Stimulated activated CD4-positive, alpha-beta T cell treated with anti-CD3 and anti-CD28 coated beads, Interleukin-4, amount 100 ng/mL, for 4 hours (primary cell): Measurements from ENCODE around the gene FAM120A.

Experiments
- DNase-seq, 2 experiments: peaks; one replicate each; pipeline ENCODE4 v3.0.0-alpha.2; 2020

The FAM120A gene

GRCh38 chr9:93597871-93598646, 146.6 kb downstream of the FAM120A start:
- no peak for DNase-seq

DNA sequence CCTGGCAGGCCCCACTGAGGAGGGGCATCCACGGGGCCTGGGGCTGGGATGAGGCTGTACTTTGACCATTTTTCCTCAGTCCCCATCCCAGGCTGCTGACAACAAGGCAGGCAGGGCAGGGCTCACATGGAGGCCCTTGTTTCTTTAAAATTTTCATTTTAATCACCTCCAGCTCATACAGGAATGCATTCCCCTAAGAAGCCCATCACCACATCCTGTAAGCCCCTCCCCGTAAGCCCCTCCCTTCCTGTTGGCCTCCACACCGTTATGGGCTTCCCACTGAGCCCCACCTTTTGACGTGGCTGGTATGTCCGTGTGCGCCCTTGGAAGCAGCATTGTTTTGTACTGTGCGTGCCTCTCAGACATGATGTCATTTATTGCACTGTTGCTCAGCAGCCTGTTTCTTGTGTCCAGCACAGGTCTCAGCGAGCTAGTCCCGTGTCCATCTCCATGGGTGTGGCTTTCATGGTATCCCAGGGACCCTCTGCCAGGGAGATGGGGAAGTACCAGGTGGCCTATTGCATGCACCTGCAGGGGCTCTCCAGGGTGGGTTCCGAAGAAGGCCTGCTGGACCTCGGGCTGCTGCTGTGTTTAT, 147.3 kb downstream of the FAM120A start:
- no peak for DNase-seq

DNA sequence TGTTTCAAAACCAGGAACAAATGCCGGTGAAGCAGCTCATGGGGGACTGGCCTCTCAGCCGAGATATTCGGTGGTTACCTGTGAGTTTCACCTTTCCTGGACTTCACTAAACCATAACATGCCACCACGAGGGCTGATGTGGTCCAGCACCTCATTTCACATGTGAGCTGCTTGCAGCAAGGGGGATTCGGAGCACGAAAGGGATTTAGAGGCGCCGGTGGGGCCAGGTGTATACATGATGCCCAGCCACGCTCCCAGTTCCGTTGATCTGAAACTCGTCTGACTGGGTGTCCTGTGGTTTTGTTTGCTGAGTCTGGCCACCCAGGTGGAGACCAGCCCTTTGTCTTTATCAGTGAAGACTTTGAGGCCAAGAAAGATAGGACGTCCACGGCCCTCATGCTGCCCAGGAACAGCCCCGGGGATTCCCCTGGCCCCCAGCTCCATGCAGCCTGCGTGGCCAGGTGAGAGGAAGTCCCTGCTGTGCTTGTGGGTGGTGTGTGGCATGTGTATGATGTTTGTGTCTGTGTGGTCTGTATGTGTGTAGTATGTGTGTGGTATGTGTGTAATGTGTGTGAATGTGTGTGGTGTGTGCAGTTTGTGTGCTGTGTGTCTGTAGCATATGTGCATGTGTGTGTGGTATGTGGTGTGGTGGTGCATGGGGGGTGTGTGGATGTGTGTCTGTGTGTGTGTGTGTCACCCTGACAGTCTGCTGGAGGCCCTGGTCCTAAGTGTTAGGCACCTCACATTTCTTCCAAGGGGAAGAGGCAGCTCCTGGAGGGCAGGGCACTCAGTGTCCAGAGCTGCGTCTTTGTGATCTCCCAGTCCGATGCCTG, 148.3 kb downstream of the FAM120A start:
- no peak for DNase-seq

DNA sequence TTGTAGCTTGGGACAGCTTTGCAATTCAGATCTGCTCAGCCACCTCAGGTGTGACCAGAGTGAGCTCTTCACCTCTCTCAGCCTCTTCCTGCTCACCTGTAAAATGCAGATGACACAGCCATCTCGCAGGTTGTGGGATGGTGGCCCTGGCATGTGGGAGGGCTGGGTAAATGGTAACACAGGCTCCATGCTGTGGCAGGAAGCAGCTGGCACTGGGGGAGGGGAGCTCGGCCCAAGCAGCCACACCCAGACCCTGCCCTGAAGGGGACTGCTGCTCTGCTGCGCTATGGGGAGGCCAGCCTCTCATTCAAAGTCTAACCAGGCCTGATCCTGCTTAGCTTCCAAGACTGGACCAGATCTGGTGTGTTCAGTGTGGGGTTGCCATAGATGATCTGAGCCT, 149.0 kb downstream of the FAM120A start:
- DNase-seq, result no peak

- DNase-seq, result no peak
Measured at GRCh38 chr9:93601063-93601462, 149.6 kb downstream of the FAM120A start.

DNA sequence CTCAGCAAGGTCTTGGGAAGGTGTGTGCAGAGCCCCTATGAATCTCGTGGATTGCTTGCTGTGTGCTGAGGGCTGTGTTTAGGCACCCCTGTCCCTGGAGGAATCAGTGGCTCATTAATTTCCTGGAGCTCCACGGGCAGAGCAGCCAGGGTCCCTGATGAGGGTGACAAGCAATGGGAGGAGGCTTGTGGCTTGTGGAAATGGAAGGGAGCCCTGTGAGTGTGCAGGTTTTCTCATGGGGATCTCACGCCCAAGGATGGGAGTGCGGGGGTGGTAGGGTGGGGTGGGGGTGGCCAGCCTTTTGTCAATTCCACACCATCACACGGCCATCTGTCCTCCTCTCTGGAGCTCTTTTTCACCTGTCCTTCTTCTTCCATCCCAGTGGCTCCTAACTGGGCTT, 150.2 kb downstream of the FAM120A start:
- no peak for DNase-seq

GRCh38 chr9:93603011-93603410, 151.5 kb downstream of the FAM120A start:
- DNase-seq, result no peak

DNA sequence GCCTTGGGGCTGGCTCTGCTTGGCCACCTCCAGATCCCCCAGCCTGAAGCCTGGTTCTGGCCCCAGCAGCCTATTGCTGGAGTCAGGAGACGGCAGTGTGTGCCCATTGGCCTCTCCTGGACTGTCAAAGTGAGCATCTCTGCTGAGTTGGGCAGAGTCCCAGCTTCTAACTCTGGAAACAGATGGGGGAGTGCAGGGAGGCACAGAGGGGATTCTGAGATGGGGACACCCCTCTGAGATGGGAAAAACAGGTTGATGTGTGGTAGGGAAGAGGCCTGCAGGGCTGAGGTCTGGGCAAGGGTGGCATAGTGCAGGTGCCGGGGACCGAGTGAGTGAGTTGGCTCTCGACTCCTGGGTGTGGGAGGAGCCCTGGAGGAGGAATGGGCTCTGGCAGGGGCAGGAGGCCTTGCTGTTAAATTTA, 152.4 kb downstream of the FAM120A start:
- DNase-seq, result no peak

- no peak for DNase-seq
Measured at GRCh38 chr9:93606187-93606586, 154.7 kb downstream of the FAM120A start.

GRCh38 chr9:93610206-93610605, 158.7 kb downstream of the FAM120A start:
- DNase-seq, result no peak

- no peak for DNase-seq
Measured at GRCh38 chr9:93612052-93612795, 160.7 kb downstream of the FAM120A start.

GRCh38 chr9:93612796-93613154, 161.3 kb downstream of the FAM120A start:
- DNase-seq, result no peak

GRCh38 chr9:93613174-93613573, 161.7 kb downstream of the FAM120A start:
- no peak for DNase-seq

- DNase-seq, result no peak
Measured at GRCh38 chr9:93613791-93614190, 162.3 kb downstream of the FAM120A start.

DNA sequence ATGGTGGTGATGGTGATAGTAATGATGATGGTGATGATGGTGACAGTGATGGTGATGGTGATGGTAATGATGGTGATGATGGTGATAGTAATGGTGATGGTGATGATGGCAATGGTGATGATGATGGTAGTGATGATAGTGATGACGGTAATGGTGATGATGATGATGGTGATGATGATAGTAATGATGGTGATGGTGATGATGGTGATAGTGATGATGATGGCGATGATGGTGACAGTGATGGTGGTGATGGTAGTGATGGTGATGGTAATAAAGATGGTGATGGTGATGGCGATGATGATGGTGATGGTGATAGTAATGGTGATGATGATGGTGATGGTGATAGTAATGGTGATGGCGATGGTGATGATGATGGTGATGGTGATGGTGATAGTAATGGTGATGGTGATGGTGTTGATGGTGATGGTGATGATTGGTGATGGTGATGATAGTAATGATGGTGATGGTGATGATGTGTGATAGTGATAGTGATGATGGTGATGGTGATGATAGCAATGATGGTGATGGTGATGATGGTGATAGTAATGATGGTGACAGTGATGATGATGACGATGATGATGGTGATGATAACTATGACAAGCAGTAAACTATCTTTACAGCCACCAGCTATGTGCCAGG, 163.5 kb downstream of the FAM120A start:
- no peak for DNase-seq
